ENCODE data around the gene PRAC2.

Gene PRAC2

GRCh38 chr17:48718227-48718760 is 4.7 kb upstream of the PRAC2 start:
- H2BK15ac ChIP-seq (ENCODE audit: low read length) = no peak overlapping the region
- no peaks in the 10 kb centered on the region for H3K36me3 ChIP-seq (replicated peaks in 1 of 2; ENCODE audit: control insufficient read depth in 2 of 2, insufficient read depth in 2 of 2, low read length in 2 of 2)
- peaks cover 0 to 8% of the 10 kb centered on the region in 2 donors for H3K9me3 ChIP-seq (replicated peaks in 1 of 2; ENCODE audit: control insufficient read depth in 2 of 2, insufficient read depth in 1 of 2, low read depth in 1 of 2, low read length in 2 of 2)
- H3K27ac ChIP-seq (replicated peaks; ENCODE audit: low read length) = no peak overlapping the region
- no peak overlapping the region for H2BK5ac ChIP-seq (ENCODE audit: low read length)
- no peak overlapping the region for H4K91ac ChIP-seq (ENCODE audit: low read depth, low read length, poor library complexity)
- H3K4me3 ChIP-seq (ENCODE audit: low read length in 2 of 2) = no peak overlapping the region
- no peak overlapping the region for H3K18ac ChIP-seq (ENCODE audit: low read length)
- H3K9ac ChIP-seq (ENCODE audit: low read depth, low read length, poor library complexity) = no peak overlapping the region
- peak overlapping the region; percentile 80 for H2AFZ ChIP-seq (ENCODE audit: low read length)
- H3K4ac ChIP-seq (ENCODE audit: low read length) = no peak overlapping the region
- no peak for DNase-seq (ENCODE audit: low spot score)
- no peak overlapping the region for H3K14ac ChIP-seq (ENCODE audit: low read length)
- no CpG with 5 or more reads among the region's 24 CpGs for WGBS, 2 donors (ENCODE audit: extremely low coverage in 2 of 2, insufficient read length in 2 of 2, insufficient replicate concordance in 1 of 2)
- no peak overlapping the region for H3K23ac ChIP-seq (ENCODE audit: low read depth, low read length, poor library complexity)
- no peak overlapping the region for H4K8ac ChIP-seq (ENCODE audit: low read depth, low read length)
- no peak overlapping the region for H3K4me2 ChIP-seq (ENCODE audit: insufficient read depth, low read length, poor library complexity, severe bottlenecking)
- H3K27me3 ChIP-seq (ENCODE audit: control insufficient read depth in 3 of 3, insufficient read depth in 3 of 3, low read depth in 1 of 3, low read length in 3 of 3) = peaks cover 45 to 89% (median 71%) of the 10 kb centered on the region in 3 experiments
- no peaks in the 10 kb centered on the region for H3K79me1 ChIP-seq (ENCODE audit: low read depth, low read length)
- no peak overlapping the region for H2BK120ac ChIP-seq (ENCODE audit: low read depth, low read length)
- no peak overlapping the region for H2BK12ac ChIP-seq (ENCODE audit: low read length)
- H3K4me1 ChIP-seq (ENCODE audit: control insufficient read depth in 2 of 2, insufficient read depth in 1 of 2, low read depth in 1 of 2, low read length in 2 of 2) = no peaks in the 10 kb centered on the region
- no peak overlapping the region for H2AK5ac ChIP-seq (ENCODE audit: low read depth, low read length)

- no peak overlapping the region for H2BK15ac ChIP-seq (ENCODE audit: low read length)
- H3K4me1 ChIP-seq (ENCODE audit: control insufficient read depth in 2 of 2, insufficient read depth in 1 of 2, low read depth in 1 of 2, low read length in 2 of 2) = no peaks in the 10 kb centered on the region
- H3K18ac ChIP-seq (ENCODE audit: low read length) = no peak overlapping the region
- H3K36me3 ChIP-seq (replicated peaks in 1 of 2; ENCODE audit: control insufficient read depth in 2 of 2, insufficient read depth in 2 of 2, low read length in 2 of 2) = no peaks in the 10 kb centered on the region
- H3K27ac ChIP-seq (replicated peaks; ENCODE audit: low read length) = no peak overlapping the region
- H2AK5ac ChIP-seq (ENCODE audit: low read depth, low read length) = no peak overlapping the region
- no peak overlapping the region for H4K91ac ChIP-seq (ENCODE audit: low read depth, low read length, poor library complexity)
- peaks cover 0 to 8% of the 10 kb centered on the region in 2 donors for H3K9me3 ChIP-seq (replicated peaks in 1 of 2; ENCODE audit: control insufficient read depth in 2 of 2, insufficient read depth in 1 of 2, low read depth in 1 of 2, low read length in 2 of 2)
- no peak overlapping the region for H4K8ac ChIP-seq (ENCODE audit: low read depth, low read length)
- H3K14ac ChIP-seq (ENCODE audit: low read length) = no peak overlapping the region
- H3K4me2 ChIP-seq (ENCODE audit: insufficient read depth, low read length, poor library complexity, severe bottlenecking) = no peak overlapping the region
- H2BK120ac ChIP-seq (ENCODE audit: low read depth, low read length) = no peak overlapping the region
- H3K4ac ChIP-seq (ENCODE audit: low read length) = no peak overlapping the region
- H3K4me3 ChIP-seq (ENCODE audit: low read length in 2 of 2) = no peak overlapping the region
- no peak for DNase-seq (ENCODE audit: low spot score)
- no peak overlapping the region for H2BK5ac ChIP-seq (ENCODE audit: low read length)
- H3K27me3 ChIP-seq (ENCODE audit: control insufficient read depth in 3 of 3, insufficient read depth in 3 of 3, low read depth in 1 of 3, low read length in 3 of 3) = peaks cover 49 to 94% (median 79%) of the 10 kb centered on the region in 3 experiments
- H3K9ac ChIP-seq (ENCODE audit: low read depth, low read length, poor library complexity) = no peak overlapping the region
- no peak overlapping the region for H2BK12ac ChIP-seq (ENCODE audit: low read length)
- peak overlapping the region; percentile 80 for H2AFZ ChIP-seq (ENCODE audit: low read length)
- H3K79me1 ChIP-seq (ENCODE audit: low read depth, low read length) = no peaks in the 10 kb centered on the region
- peak overlapping the region; percentile 11 for H3K23ac ChIP-seq (ENCODE audit: low read depth, low read length, poor library complexity)
- WGBS, 2 donors (ENCODE audit: extremely low coverage in 2 of 2, insufficient read length in 2 of 2, insufficient replicate concordance in 1 of 2) = no CpG with 5 or more reads among the region's 80 CpGs
Measured at GRCh38 chr17:48718761-48719641, 4.0 kb upstream of the PRAC2 start.

GRCh38 chr17:48719642-48720265 is 3.2 kb upstream of the PRAC2 start:
- peaks cover 0 to 8% of the 10 kb centered on the region in 2 donors for H3K9me3 ChIP-seq (replicated peaks in 1 of 2; ENCODE audit: control insufficient read depth in 2 of 2, insufficient read depth in 1 of 2, low read depth in 1 of 2, low read length in 2 of 2)
- no peak for DNase-seq (ENCODE audit: low spot score)
- H3K9ac ChIP-seq (ENCODE audit: low read depth, low read length, poor library complexity) = no peak overlapping the region
- H3K23ac ChIP-seq (ENCODE audit: low read depth, low read length, poor library complexity) = peak overlapping the region; percentile 90
- H3K36me3 ChIP-seq (replicated peaks in 1 of 2; ENCODE audit: control insufficient read depth in 2 of 2, insufficient read depth in 2 of 2, low read length in 2 of 2) = no peaks in the 10 kb centered on the region
- H3K4ac ChIP-seq (ENCODE audit: low read length) = no peak overlapping the region
- no peaks in the 10 kb centered on the region for H3K4me1 ChIP-seq (ENCODE audit: control insufficient read depth in 2 of 2, insufficient read depth in 1 of 2, low read depth in 1 of 2, low read length in 2 of 2)
- no peak overlapping the region for H3K18ac ChIP-seq (ENCODE audit: low read length)
- H3K27ac ChIP-seq (replicated peaks; ENCODE audit: low read length) = no peak overlapping the region
- no peak overlapping the region for H3K14ac ChIP-seq (ENCODE audit: low read length)
- H2BK12ac ChIP-seq (ENCODE audit: low read length) = no peak overlapping the region
- peak overlapping the region; percentile 49 for H2AK5ac ChIP-seq (ENCODE audit: low read depth, low read length)
- H3K4me3 ChIP-seq (ENCODE audit: low read length in 2 of 2) = no peak overlapping the region
- WGBS, 2 donors (ENCODE audit: extremely low coverage in 2 of 2, insufficient read length in 2 of 2, insufficient replicate concordance in 1 of 2) = no CpG with 5 or more reads among the region's 37 CpGs
- H3K79me1 ChIP-seq (ENCODE audit: low read depth, low read length) = no peaks in the 10 kb centered on the region
- H2BK120ac ChIP-seq (ENCODE audit: low read depth, low read length) = no peak overlapping the region
- H4K8ac ChIP-seq (ENCODE audit: low read depth, low read length) = no peak overlapping the region
- H2BK15ac ChIP-seq (ENCODE audit: low read length) = no peak overlapping the region
- H2AFZ ChIP-seq (ENCODE audit: low read length) = peak overlapping the region; percentile 80
- H3K27me3 ChIP-seq (ENCODE audit: control insufficient read depth in 3 of 3, insufficient read depth in 3 of 3, low read depth in 1 of 3, low read length in 3 of 3) = peaks cover 49 to 99% (median 86%) of the 10 kb centered on the region in 3 experiments
- H2BK5ac ChIP-seq (ENCODE audit: low read length) = no peak overlapping the region
- no peak overlapping the region for H3K4me2 ChIP-seq (ENCODE audit: insufficient read depth, low read length, poor library complexity, severe bottlenecking)
- H4K91ac ChIP-seq (ENCODE audit: low read depth, low read length, poor library complexity) = no peak overlapping the region
